Measurements from ENCODE around the gene QSOX1.
A peak's percentile ranks its signal among the peaks of the same experiment; 100 is the strongest.

The QSOX1 gene

GRCh38 chr1:180154325-180155181, at the start of gene QSOX1:
Gene QSOX1 (plus strand): TSS chr1:180154869. CDS start chr1:180154908, 39 bp downstream.
- Histone ChIP-seq H3K36me3 (ENCODE audit: control insufficient read depth, insufficient read depth, low read length) (no peaks in the 10 kb centered on the region), H3K9me3 (ENCODE audit: control insufficient read depth, insufficient read depth, low read length) (no peaks in the 10 kb centered on the region), H3K27ac (ENCODE audit: low read length) (no peak within 1 kb of the TSS), H3K4me1 (ENCODE audit: control insufficient read depth, insufficient read depth, low read length) (no peaks in the 10 kb centered on the region), H3K4me3 (ENCODE audit: low read length) (peak within 1 kb of the TSS; percentile 64), H3K27me3 (ENCODE audit: control insufficient read depth, insufficient read depth, low read length) (no peaks in the 10 kb centered on the region)
- WGBS (ENCODE audit: insufficient coverage, insufficient read length): no CpG with 5 or more reads among the region's 100 CpGs
- no peak for DNase-seq (ENCODE audit: low read depth, low spot score)

- WGBS (ENCODE audit: insufficient coverage, insufficient read length): 100% methylated on average over 1 of the region's 2 CpGs
- Histone ChIP-seq H3K36me3 (ENCODE audit: control insufficient read depth, insufficient read depth, low read length) (peaks cover 2% of the 10 kb centered on the region; the same call in 1 of the 2 replicates), H3K27ac (ENCODE audit: low read length) (no peak overlapping the region), H3K4me1 (ENCODE audit: control insufficient read depth, insufficient read depth, low read length) (no peaks in the 10 kb centered on the region), H3K4me3 (ENCODE audit: low read length) (no peak overlapping the region), H3K27me3 (ENCODE audit: control insufficient read depth, insufficient read depth, low read length) (no peaks in the 10 kb centered on the region), H3K9me3 (ENCODE audit: control insufficient read depth, insufficient read depth, low read length) (no peaks in the 10 kb centered on the region)
- DNase-seq (ENCODE audit: low read depth, low spot score): no peak
Measured at GRCh38 chr1:180112091-180112490, 42.6 kb upstream of the QSOX1 start.

- no CpG with 5 or more reads among the region's 2 CpGs for WGBS (ENCODE audit: insufficient coverage, insufficient read length)
- no peaks in the 10 kb centered on the region for H3K9me3 ChIP-seq (ENCODE audit: control insufficient read depth, insufficient read depth, low read length)
- no peak for DNase-seq (ENCODE audit: low read depth, low spot score)
- peaks cover 2% of the 10 kb centered on the region; the same call in 1 of the 2 replicates for H3K36me3 ChIP-seq (ENCODE audit: control insufficient read depth, insufficient read depth, low read length)
- no peak overlapping the region for H3K4me3 ChIP-seq (ENCODE audit: low read length)
- H3K27me3 ChIP-seq (ENCODE audit: control insufficient read depth, insufficient read depth, low read length): no peaks in the 10 kb centered on the region
- no peaks in the 10 kb centered on the region for H3K4me1 ChIP-seq (ENCODE audit: control insufficient read depth, insufficient read depth, low read length)
- no peak overlapping the region for H3K27ac ChIP-seq (ENCODE audit: low read length)
Measured at GRCh38 chr1:180112984-180113647, 41.6 kb upstream of the QSOX1 start.

GRCh38 chr1:180114396-180114945, 40.2 kb upstream of the QSOX1 start:
- H3K27ac ChIP-seq (ENCODE audit: low read length): no peak overlapping the region
- no peak overlapping the region for H3K4me3 ChIP-seq (ENCODE audit: low read length)
- no peak for DNase-seq (ENCODE audit: low read depth, low spot score)
- H3K36me3 ChIP-seq (ENCODE audit: control insufficient read depth, insufficient read depth, low read length): peaks cover 2% of the 10 kb centered on the region; the same call in 1 of the 2 replicates
- no peaks in the 10 kb centered on the region for H3K9me3 ChIP-seq (ENCODE audit: control insufficient read depth, insufficient read depth, low read length)
- no CpG with 5 or more reads among the region's 4 CpGs for WGBS (ENCODE audit: insufficient coverage, insufficient read length)
- H3K27me3 ChIP-seq (ENCODE audit: control insufficient read depth, insufficient read depth, low read length): no peaks in the 10 kb centered on the region
- H3K4me1 ChIP-seq (ENCODE audit: control insufficient read depth, insufficient read depth, low read length): no peaks in the 10 kb centered on the region

- H3K27ac ChIP-seq (ENCODE audit: low read length): no peak overlapping the region
- H3K4me1 ChIP-seq (ENCODE audit: control insufficient read depth, insufficient read depth, low read length): no peaks in the 10 kb centered on the region
- no CpG with 5 or more reads among the region's 14 CpGs for WGBS (ENCODE audit: insufficient coverage, insufficient read length)
- no peaks in the 10 kb centered on the region for H3K9me3 ChIP-seq (ENCODE audit: control insufficient read depth, insufficient read depth, low read length)
- no peak overlapping the region for H3K4me3 ChIP-seq (ENCODE audit: low read length)
- DNase-seq (ENCODE audit: low read depth, low spot score): no peak
- no peaks in the 10 kb centered on the region; the same call in 1 of the 2 replicates for H3K36me3 ChIP-seq (ENCODE audit: control insufficient read depth, insufficient read depth, low read length)
- no peaks in the 10 kb centered on the region for H3K27me3 ChIP-seq (ENCODE audit: control insufficient read depth, insufficient read depth, low read length)
Measured at GRCh38 chr1:180116964-180117763, 37.5 kb upstream of the QSOX1 start.

- H3K9me3 ChIP-seq (ENCODE audit: control insufficient read depth, insufficient read depth, low read length): no peaks in the 10 kb centered on the region
- no peak for DNase-seq (ENCODE audit: low read depth, low spot score)
- no peaks in the 10 kb centered on the region for H3K36me3 ChIP-seq (ENCODE audit: control insufficient read depth, insufficient read depth, low read length)
- no peak overlapping the region for H3K4me3 ChIP-seq (ENCODE audit: low read length)
- no peaks in the 10 kb centered on the region for H3K4me1 ChIP-seq (ENCODE audit: control insufficient read depth, insufficient read depth, low read length)
- no peak overlapping the region for H3K27ac ChIP-seq (ENCODE audit: low read length)
- no peaks in the 10 kb centered on the region for H3K27me3 ChIP-seq (ENCODE audit: control insufficient read depth, insufficient read depth, low read length)
- WGBS (ENCODE audit: insufficient coverage, insufficient read length): no CpG with 5 or more reads among the region's 2 CpGs
Measured at GRCh38 chr1:180117764-180118116, 36.9 kb upstream of the QSOX1 start.

- H3K9me3 ChIP-seq (ENCODE audit: control insufficient read depth, insufficient read depth, low read length): no peaks in the 10 kb centered on the region
- H3K27me3 ChIP-seq (ENCODE audit: control insufficient read depth, insufficient read depth, low read length): no peaks in the 10 kb centered on the region
- no peaks in the 10 kb centered on the region for H3K36me3 ChIP-seq (ENCODE audit: control insufficient read depth, insufficient read depth, low read length)
- no peaks in the 10 kb centered on the region for H3K4me1 ChIP-seq (ENCODE audit: control insufficient read depth, insufficient read depth, low read length)
- WGBS (ENCODE audit: insufficient coverage, insufficient read length): no CpG with 5 or more reads among the region's 2 CpGs
- H3K27ac ChIP-seq (ENCODE audit: low read length): no peak overlapping the region
- no peak overlapping the region for H3K4me3 ChIP-seq (ENCODE audit: low read length)
- no peak for DNase-seq (ENCODE audit: low read depth, low spot score)
Measured at GRCh38 chr1:180119837-180120236, 34.8 kb upstream of the QSOX1 start.

- Histone ChIP-seq H3K27ac (ENCODE audit: low read length) (no peak overlapping the region), H3K4me1 (ENCODE audit: control insufficient read depth, insufficient read depth, low read length) (0 out of 2 replicates have a peak, but pooled peaks cover 2% of the 10 kb centered on the region), H3K4me3 (ENCODE audit: low read length) (no peak overlapping the region), H3K27me3 (ENCODE audit: control insufficient read depth, insufficient read depth, low read length) (no peaks in the 10 kb centered on the region), H3K36me3 (ENCODE audit: control insufficient read depth, insufficient read depth, low read length) (no peaks in the 10 kb centered on the region), H3K9me3 (ENCODE audit: control insufficient read depth, insufficient read depth, low read length) (no peaks in the 10 kb centered on the region)
- DNase-seq (ENCODE audit: low read depth, low spot score): no peak
- WGBS (ENCODE audit: insufficient coverage, insufficient read length): no CpG with 5 or more reads among the region's 4 CpGs
Measured at GRCh38 chr1:180123463-180123936, 31.2 kb upstream of the QSOX1 start.

- H3K9me3 ChIP-seq (ENCODE audit: control insufficient read depth, insufficient read depth, low read length): no peaks in the 10 kb centered on the region
- no peak overlapping the region for H3K27ac ChIP-seq (ENCODE audit: low read length)
- H3K36me3 ChIP-seq (ENCODE audit: control insufficient read depth, insufficient read depth, low read length): no peaks in the 10 kb centered on the region
- H3K4me3 ChIP-seq (ENCODE audit: low read length): no peak overlapping the region
- no peak for DNase-seq (ENCODE audit: low read depth, low spot score)
- WGBS (ENCODE audit: insufficient coverage, insufficient read length): no CpG with 5 or more reads among the region's 2 CpGs
- no peaks in the 10 kb centered on the region for H3K27me3 ChIP-seq (ENCODE audit: control insufficient read depth, insufficient read depth, low read length)
- 0 out of 2 replicates have a peak, but pooled peaks cover 2% of the 10 kb centered on the region for H3K4me1 ChIP-seq (ENCODE audit: control insufficient read depth, insufficient read depth, low read length)
Measured at GRCh38 chr1:180130651-180131050, 24.0 kb upstream of the QSOX1 start.

- DNase-seq (ENCODE audit: low read depth, low spot score): no peak
- Histone ChIP-seq H3K9me3 (ENCODE audit: control insufficient read depth, insufficient read depth, low read length) (no peaks in the 10 kb centered on the region), H3K36me3 (ENCODE audit: control insufficient read depth, insufficient read depth, low read length) (no peaks in the 10 kb centered on the region), H3K27ac (ENCODE audit: low read length) (no peak overlapping the region), H3K27me3 (ENCODE audit: control insufficient read depth, insufficient read depth, low read length) (no peaks in the 10 kb centered on the region), H3K4me1 (ENCODE audit: control insufficient read depth, insufficient read depth, low read length) (0 out of 2 replicates have a peak, but pooled peaks cover 2% of the 10 kb centered on the region), H3K4me3 (ENCODE audit: low read length) (no peak overlapping the region)
- no CpG with 5 or more reads among the region's 5 CpGs for WGBS (ENCODE audit: insufficient coverage, insufficient read length)
Measured at GRCh38 chr1:180131510-180131909, 23.2 kb upstream of the QSOX1 start.
